GM12878 (cell line): Measurements from ENCODE around the gene REEP1. TPM values are rescaled to one million over a fixed set of nuclear protein-coding genes. Genes with fewer than 3 reads are reported as not detected.

ENCODE experiments used
- ATAC-seq: fragments of 200-7000 bp; cut with Tn5 transposase; 3 replicates; pipeline ENCODE4 v1.9.1; 2020; ENCODE audit warnings: mild to moderate bottlenecking, moderate library complexity
- BruUV-seq: library from RNA; stranded (reverse); fragments of 400-500 nt; replicated peaks from 2 replicates; lab custom pipeline; 2021; lab: Mats Ljungman, UMichigan
- CTCF ChIA-PET: fragments of 300-600 bp; sonication (Branson Sonifier 250); formaldehyde crosslinking; extraction: SDS; loops from one replicate; lab custom pipeline; 2021; ENCODE audit warnings: inconsistent platforms; lab: Yijun Ruan, JAX
- POLR2A ChIA-PET: fragments of 350-600 bp; formaldehyde crosslinking; extraction: SDS; loops from one replicate; lab custom pipeline; 2021; ENCODE audit warnings: inconsistent platforms; lab: Charles Lee
- RAD21 ChIA-PET: fragments of 300-600 bp; sonication (Branson Sonifier 250); formaldehyde crosslinking; loops from one replicate; lab custom pipeline; 2023; ENCODE audit warnings: antibody characterized with exemption; ENCODE audit not compliant: unreplicated experiment; lab: Charles Lee
- SMC1A ChIA-PET: fragments of 300-600 bp; sonication (Branson Sonifier 250); formaldehyde crosslinking; loops from one replicate; lab custom pipeline; 2023; ENCODE audit not compliant: unreplicated experiment, uncharacterized antibody; lab: Charles Lee
- DNase-seq: peaks from one replicate; pipeline ENCODE4 v3.0.0-alpha.2; 2011; ENCODE audit warnings: low read depth, low spot score
- FAIRE-seq: peaks from 3 replicates; lab custom pipeline; 2011; peaks lifted over from hg19 to GRCh38; lab: Jason Lieb, UNC
- H2AFZ ChIP-seq: 2 replicates; pipeline ENCODE4 v1.6.0; 2011; ENCODE audit warnings: low read depth, low read length, control low read depth; ENCODE audit not compliant: control insufficient read depth
- H3K27ac ChIP-seq: 2 replicates; pipeline ENCODE4 v1.5.1; 2011; ENCODE audit warnings: control low read depth; ENCODE audit not compliant: control insufficient read depth, insufficient read depth
- H3K27me3 ChIP-seq, 2 experiments: replicated peaks in 1 of 2; 2 replicates each; pipeline versions ENCODE4 v1.6.0 to v1.6.1; 2011; ENCODE audit warnings: low read length in 1 of 2; ENCODE audit not compliant: control insufficient read depth in 2 of 2, insufficient read depth in 2 of 2
- H3K36me3 ChIP-seq, 2 experiments: 2 replicates each; pipeline ENCODE4 v1.5.1; 2011; ENCODE audit warnings: low read length in 1 of 2; ENCODE audit not compliant: control insufficient read depth in 2 of 2, insufficient read depth in 2 of 2
- H3K4me1 ChIP-seq: 2 replicates; pipeline ENCODE4 v1.6.1; 2011; ENCODE audit warnings: mild to moderate bottlenecking, low read length, moderate library complexity, mixed read lengths; ENCODE audit not compliant: control insufficient read depth, insufficient read depth
- H3K4me2 ChIP-seq: 2 replicates; pipeline ENCODE4 v1.6.0; 2011; ENCODE audit warnings: control low read depth; ENCODE audit not compliant: control insufficient read depth, insufficient read depth
- H3K4me3 ChIP-seq: fragments of 200-600 bp; sonication (generic); 2 replicates; pipeline ENCODE4 v1.5.1; 2016
- H3K79me2 ChIP-seq: 2 replicates; pipeline ENCODE4 v1.6.0; 2011; ENCODE audit warnings: low read length; ENCODE audit not compliant: control insufficient read depth, insufficient read depth
- H3K9ac ChIP-seq: 2 replicates; pipeline ENCODE4 v1.8.0; 2011; ENCODE audit warnings: low read length, control low read depth, mixed read lengths; ENCODE audit not compliant: control insufficient read depth, insufficient read depth
- H3K9me3 ChIP-seq: replicated peaks from 3 replicates; pipeline ENCODE4 v1.5.1; 2011; ENCODE audit warnings: mild to moderate bottlenecking, low read length; ENCODE audit not compliant: control insufficient read depth, insufficient read depth
- H4K20me1 ChIP-seq: 2 replicates; pipeline ENCODE4 v1.6.0; 2011; ENCODE audit not compliant: control insufficient read depth, insufficient read depth
- ATF2 ChIP-seq: IDR thresholded peaks from 2 replicates; pipeline ENCODE4 v1.6.1; 2012; ENCODE audit warnings: low read length, inconsistent platforms
- ATF7 ChIP-seq: fragments of 450-650 bp; IDR thresholded peaks from 2 replicates; pipeline ENCODE4 v1.6.1; 2016; ENCODE audit warnings: low read depth, mild to moderate bottlenecking
- BCL3 ChIP-seq: IDR thresholded peaks from 2 replicates; pipeline ENCODE4 v1.6.1; 2011; ENCODE audit warnings: borderline replicate concordance, low read depth, mild to moderate bottlenecking, moderate library complexity, low read length; ENCODE audit not compliant: insufficient read depth, poor library complexity, severe bottlenecking
- CHD2 ChIP-seq: IDR thresholded peaks from 2 replicates; pipeline ENCODE4 v1.6.1; 2011; ENCODE audit warnings: low read depth, low read length, improper control_type of control experiment, borderline replicate concordance
- CREB1 ChIP-seq: IDR thresholded peaks from 2 replicates; pipeline ENCODE4 v1.6.1; 2012; ENCODE audit warnings: low read depth, mild to moderate bottlenecking, inconsistent platforms
- E2F8 ChIP-seq: fragments of 450-650 bp; IDR thresholded peaks from 2 replicates; pipeline ENCODE4 v1.6.1; 2018; ENCODE audit warnings: mild to moderate bottlenecking, low read depth, moderate library complexity; ENCODE audit not compliant: partially characterized antibody
- IKZF1 ChIP-seq: fragments of 450-650 bp; conservative IDR thresholded peaks from 2 replicates; pipeline ENCODE4 v1.6.1; 2017; ENCODE audit warnings: antibody characterized with exemption, mild to moderate bottlenecking
- KAT2A ChIP-seq: conservative IDR thresholded peaks from 2 replicates; pipeline ENCODE4 v1.6.1; 2011; ENCODE audit warnings: low read depth, low read length; ENCODE audit not compliant: control insufficient read depth
- PML ChIP-seq: IDR thresholded peaks from 2 replicates; pipeline ENCODE4 v1.6.1; 2012; ENCODE audit warnings: low read length, inconsistent platforms
- POLR2A ChIP-seq: IDR thresholded peaks from 2 replicates; pipeline ENCODE4 v1.6.1; 2011; ENCODE audit warnings: low read depth, mild to moderate bottlenecking, low read length
- REST ChIP-seq: IDR thresholded peaks from 2 replicates; pipeline ENCODE4 v1.6.1; 2012; ENCODE audit warnings: mild to moderate bottlenecking, low read depth, low read length
- SIN3A ChIP-seq: IDR thresholded peaks from 2 replicates; pipeline ENCODE4 v1.6.1; 2012; ENCODE audit warnings: low read depth, low read length, improper control_type of control experiment
- SP1 ChIP-seq: IDR thresholded peaks from one replicate; pipeline ENCODE4 v1.6.1; 2011; ENCODE audit warnings: low read depth, low read length
- SRF ChIP-seq, 2 experiments: IDR thresholded peaks; 2 replicates each; pipeline ENCODE4 v1.6.1; 2011; ENCODE audit warnings: low read depth in 2 of 2, low read length in 2 of 2, mild to moderate bottlenecking in 1 of 2, moderate library complexity in 1 of 2
- TCF12 ChIP-seq: IDR thresholded peaks from 2 replicates; pipeline ENCODE4 v1.6.1; 2011; ENCODE audit warnings: low read depth, mild to moderate bottlenecking, low read length
- WGBS: methylation state at CpG from one replicate; pipeline ENCODE4 v1.1.6; 2016; ENCODE audit warnings: low lambda C conversion rate; ENCODE audit not compliant: insufficient replicate concordance, insufficient coverage; ENCODE audit errors: missing lambda C conversion rate; 5-methylcytosine and 5-hydroxymethylcytosine counted together
- in situ Hi-C: fragments of 300-500 bp; cut with MboI; formaldehyde crosslinking; loops from 9 replicates; pipeline ENCODE4 v1.14.3; 2018; ENCODE audit warnings: mixed read lengths
- intact Hi-C: fragments of 100-400 bp; cut with micrococcal nuclease; formaldehyde crosslinking; loops from one replicate; pipeline ENCODE4 v1.14.2; 2022; ENCODE audit not compliant: unreplicated experiment
- polyA plus RNA-seq, 11 experiments: library from polyadenylated mRNA; depleted of rRNA in 4 of 11; unstranded in 6 of 11; stranded (reverse) in 5 of 11; fragments of >200 nt; fragmentation: Nextera tagmentation in 4 of 11; fragmentation: Illumina TruSeq in 1 of 11; extraction: Ambion mirVana in 4 of 11; extraction: Trizol in 1 of 11; gene quantifications; 1 replicate in 1 of 11; 2 replicates in 10 of 11; pipeline versions ENCODE4 v1.2.1 to v1.2.3, GENCODE V29; 2011 to 2016; ENCODE audit warnings: inconsistent platforms in 2 of 11, missing spikeins in 2 of 11, low read depth in 1 of 11
- total RNA-seq, 4 experiments: library from RNA; depleted of rRNA in 3 of 4; stranded (reverse); fragments of >200 nt in 3 of 4; fragmentation: Illumina TruSeq in 1 of 4; extraction: Trizol in 1 of 4; gene quantifications; 2 replicates each; pipeline versions ENCODE4 v1.2.1 to v1.2.3, GENCODE V29; 2013 to 2021

REEP1 gene
- total and polyA plus RNA-seq, 10 of the 15 experiments (the other 5 are each of a cell fraction or from before 2014, with no cell fraction given), result 0.02 to 0.30 (median 0.09) TPM; not detected in 1

GRCh38 chr2:86271248-86271647 lies 66.2 kb downstream of the REEP1 start (continued):
- TF ChIP-seq ATF2, result no peak

- H3K27me3 ChIP-seq, result no peaks in the 10 kb centered on the region
- TF ChIP-seq IKZF1, result no peak
- no peak for TF ChIP-seq E2F8
- no peak for TF ChIP-seq ATF7
- TF ChIP-seq POLR2A, result no peak
- TF ChIP-seq SIN3A, result no peak
- no peak for TF ChIP-seq REST
- no peak for TF ChIP-seq BCL3
- TF ChIP-seq SP1, result no peak
- no peak for TF ChIP-seq TCF12
- no peak for TF ChIP-seq SRF (IDR thresholded peaks at IDR 0.05; ENCODE audit: low read depth in 2 of 2, low read length in 2 of 2)
- no peak for TF ChIP-seq CREB1
- TF ChIP-seq KAT2A, result no peak
- TF ChIP-seq PML, result no peak
- TF ChIP-seq CHD2, result no peak
Measured at GRCh38 chr2:86263956-86264355, 73.5 kb downstream of the REEP1 start.

More at GRCh38 chr2:86263956-86264355, 73.5 kb downstream of the REEP1 start:
- WGBS, result 78% methylated on average over 6 of the region's 6 CpGs
- POLR2A ChIA-PET, result interaction anchor here (1.5 kb wide), 1 partner anchor 34 kb away, joined by 3 read pairs; no protein-coding TSS in a partner anchor
- RAD21 ChIA-PET, result no interaction called here
- CTCF ChIA-PET, result interaction anchor here (1.2 to 1.7 kb wide), 3 partner anchors 10 to 43 kb away, joined by 3 to 5 read pairs (median 4); no protein-coding TSS in a partner anchor
- BruUV-seq, result no TSS peak
- Histone ChIP-seq H3K4me1 (no peaks in the 10 kb centered on the region), H3K4me3 (no peak overlapping the region), H3K9ac (no peak overlapping the region), H3K36me3 (no peaks in the 10 kb centered on the region), H4K20me1 (no peaks in the 10 kb centered on the region), H3K27ac (no peak overlapping the region), H3K9me3 (no peaks in the 10 kb centered on the region), H2AFZ (no peak overlapping the region), H3K79me2 (no peaks in the 10 kb centered on the region), H3K4me2 (no peak overlapping the region)
- no peak for FAIRE-seq
- in situ Hi-C loops (no loop called here), intact Hi-C loops (no loop called here)
- no peak for ATAC-seq
- DNase-seq, result no peak
- SMC1A ChIA-PET, result no interaction called here
